ENCODE results near the gene FOXC2. TPM values are rescaled to one million over a fixed set of nuclear protein-coding genes. Genes with fewer than 3 reads are reported as not detected.

FOXC2 gene
- total RNA-seq, 2 donors from 2014 or later = not detected

GRCh38 chr16:86593913-86594620, 27.4 kb downstream of the FOXC2 start:
- Mint-ChIP-seq H3K4me3 (no peak overlapping the region), H3K36me3 (ENCODE audit: low read depth) (no peaks in the 10 kb centered on the region)

GRCh38 chr16:86594721-86595120, 28.1 kb downstream of the FOXC2 start:
- Mint-ChIP-seq H3K4me3 (no peak overlapping the region), H3K36me3 (ENCODE audit: low read depth) (no peaks in the 10 kb centered on the region), H3K9me3 (no peaks in the 10 kb centered on the region), H3K4me1 (no peaks in the 10 kb centered on the region), H3K27me3 (peaks cover 27% of the 10 kb centered on the region), H3K27ac (no peak overlapping the region)
- ATAC-seq (replicated peaks) = no peak

More at GRCh38 chr16:86593913-86594620, 27.4 kb downstream of the FOXC2 start:
- Mint-ChIP-seq H3K27ac (no peak overlapping the region), H3K4me1 (no peaks in the 10 kb centered on the region), H3K27me3 (peaks cover 27% of the 10 kb centered on the region), H3K9me3 (no peaks in the 10 kb centered on the region)
- ATAC-seq (replicated peaks) = no peak

- no peaks in the 10 kb centered on the region for H3K4me1 Mint-ChIP-seq
- no peaks in the 10 kb centered on the region for H3K9me3 Mint-ChIP-seq
- no peak overlapping the region for H3K4me3 Mint-ChIP-seq
- H3K27ac Mint-ChIP-seq = no peak overlapping the region
- ATAC-seq (replicated peaks) = no peak
- peaks cover 27% of the 10 kb centered on the region for H3K27me3 Mint-ChIP-seq
- no peaks in the 10 kb centered on the region for H3K36me3 Mint-ChIP-seq (ENCODE audit: low read depth)
Measured at GRCh38 chr16:86595983-86596605, 29.5 kb downstream of the FOXC2 start.

GRCh38 chr16:86597126-86597879, 30.7 kb downstream of the FOXC2 start:
- no peaks in the 10 kb centered on the region for H3K36me3 Mint-ChIP-seq (ENCODE audit: low read depth)
- peaks cover 27% of the 10 kb centered on the region for H3K27me3 Mint-ChIP-seq

GRCh38 chr16:86597880-86598606, 31.4 kb downstream of the FOXC2 start:
- no peaks in the 10 kb centered on the region for H3K36me3 Mint-ChIP-seq (ENCODE audit: low read depth)
- no peak overlapping the region for H3K4me3 Mint-ChIP-seq
- no peak for ATAC-seq (replicated peaks)
- no peak overlapping the region for H3K27ac Mint-ChIP-seq
- H3K4me1 Mint-ChIP-seq = no peaks in the 10 kb centered on the region
- peaks cover 24% of the 10 kb centered on the region for H3K27me3 Mint-ChIP-seq
- no peaks in the 10 kb centered on the region for H3K9me3 Mint-ChIP-seq

More at GRCh38 chr16:86597126-86597879, 30.7 kb downstream of the FOXC2 start:
- ATAC-seq (replicated peaks) = no peak
- Mint-ChIP-seq H3K4me1 (no peaks in the 10 kb centered on the region), H3K27ac (no peak overlapping the region), H3K4me3 (no peak overlapping the region), H3K9me3 (no peaks in the 10 kb centered on the region)

GRCh38 chr16:86598607-86599565, 32.3 kb downstream of the FOXC2 start:
- no peaks in the 10 kb centered on the region for H3K9me3 Mint-ChIP-seq
- H3K36me3 Mint-ChIP-seq (ENCODE audit: low read depth) = no peaks in the 10 kb centered on the region
- no peaks in the 10 kb centered on the region for H3K4me1 Mint-ChIP-seq
- H3K27me3 Mint-ChIP-seq = peaks cover 18% of the 10 kb centered on the region
- H3K4me3 Mint-ChIP-seq = no peak overlapping the region
- no peak for ATAC-seq (replicated peaks)
- H3K27ac Mint-ChIP-seq = no peak overlapping the region

GRCh38 chr16:86601356-86601755, 34.7 kb downstream of the FOXC2 start:
- Mint-ChIP-seq H3K4me1 (no peaks in the 10 kb centered on the region), H3K27me3 (peaks cover 18% of the 10 kb centered on the region), H3K36me3 (ENCODE audit: low read depth) (no peaks in the 10 kb centered on the region), H3K4me3 (no peak overlapping the region), H3K9me3 (no peaks in the 10 kb centered on the region), H3K27ac (no peak overlapping the region)
- ATAC-seq (replicated peaks) = no peak

- no peak for ATAC-seq (replicated peaks)
- peaks cover 18% of the 10 kb centered on the region for H3K27me3 Mint-ChIP-seq
- no peaks in the 10 kb centered on the region for H3K9me3 Mint-ChIP-seq
- H3K36me3 Mint-ChIP-seq (ENCODE audit: low read depth) = no peaks in the 10 kb centered on the region
- no peak overlapping the region for H3K27ac Mint-ChIP-seq
- no peak overlapping the region for H3K4me3 Mint-ChIP-seq
- no peaks in the 10 kb centered on the region for H3K4me1 Mint-ChIP-seq
Measured at GRCh38 chr16:86602521-86602920, 35.9 kb downstream of the FOXC2 start.

- peak; percentile 99 for ATAC-seq (replicated peaks)
- no peaks in the 10 kb centered on the region for H3K4me1 Mint-ChIP-seq
- H3K9me3 Mint-ChIP-seq = no peaks in the 10 kb centered on the region
- peak overlapping the region; percentile 45 for H3K27ac Mint-ChIP-seq
- H3K4me3 Mint-ChIP-seq = peak overlapping the region; percentile 75
- peaks cover 6% of the 10 kb centered on the region for H3K27me3 Mint-ChIP-seq
- no peaks in the 10 kb centered on the region for H3K36me3 Mint-ChIP-seq (ENCODE audit: low read depth)
Measured at GRCh38 chr16:86604436-86605193, 38.0 kb downstream of the FOXC2 start.

GRCh38 chr16:86605950-86606349, 39.3 kb downstream of the FOXC2 start:
- no peak for ATAC-seq (replicated peaks)
- Mint-ChIP-seq H3K27me3 (peaks cover 10% of the 10 kb centered on the region), H3K9me3 (no peaks in the 10 kb centered on the region)

GRCh38 chr16:86608301-86608747, 41.7 kb downstream of the FOXC2 start:
- Mint-ChIP-seq H3K4me1 (no peaks in the 10 kb centered on the region), H3K9me3 (no peaks in the 10 kb centered on the region), H3K27me3 (peaks cover 6% of the 10 kb centered on the region), H3K4me3 (no peak overlapping the region), H3K36me3 (ENCODE audit: low read depth) (no peaks in the 10 kb centered on the region), H3K27ac (no peak overlapping the region)
- ATAC-seq (replicated peaks) = no peak

More at GRCh38 chr16:86605950-86606349, 39.3 kb downstream of the FOXC2 start:
- H3K4me3 Mint-ChIP-seq = peak overlapping the region; percentile 75
- no peaks in the 10 kb centered on the region for H3K4me1 Mint-ChIP-seq
- no peaks in the 10 kb centered on the region for H3K36me3 Mint-ChIP-seq (ENCODE audit: low read depth)
- no peak overlapping the region for H3K27ac Mint-ChIP-seq

- no peaks in the 10 kb centered on the region for H3K4me1 Mint-ChIP-seq
- no peaks in the 10 kb centered on the region for H3K9me3 Mint-ChIP-seq
- no peak for ATAC-seq (replicated peaks)
- H3K4me3 Mint-ChIP-seq = no peak overlapping the region
- no peak overlapping the region for H3K27ac Mint-ChIP-seq
- H3K36me3 Mint-ChIP-seq (ENCODE audit: low read depth) = no peaks in the 10 kb centered on the region
- H3K27me3 Mint-ChIP-seq = peaks cover 9% of the 10 kb centered on the region
Measured at GRCh38 chr16:86609115-86609514, 42.5 kb downstream of the FOXC2 start.

GRCh38 chr16:86609661-86610060, 43.0 kb downstream of the FOXC2 start:
- Mint-ChIP-seq H3K4me3 (no peak overlapping the region), H3K36me3 (ENCODE audit: low read depth) (no peaks in the 10 kb centered on the region), H3K4me1 (no peaks in the 10 kb centered on the region), H3K27me3 (peaks cover 9% of the 10 kb centered on the region), H3K27ac (no peak overlapping the region), H3K9me3 (no peaks in the 10 kb centered on the region)
- ATAC-seq (replicated peaks) = no peak
